ENCODE results near the gene ALK.

Gene ALK

DNA sequence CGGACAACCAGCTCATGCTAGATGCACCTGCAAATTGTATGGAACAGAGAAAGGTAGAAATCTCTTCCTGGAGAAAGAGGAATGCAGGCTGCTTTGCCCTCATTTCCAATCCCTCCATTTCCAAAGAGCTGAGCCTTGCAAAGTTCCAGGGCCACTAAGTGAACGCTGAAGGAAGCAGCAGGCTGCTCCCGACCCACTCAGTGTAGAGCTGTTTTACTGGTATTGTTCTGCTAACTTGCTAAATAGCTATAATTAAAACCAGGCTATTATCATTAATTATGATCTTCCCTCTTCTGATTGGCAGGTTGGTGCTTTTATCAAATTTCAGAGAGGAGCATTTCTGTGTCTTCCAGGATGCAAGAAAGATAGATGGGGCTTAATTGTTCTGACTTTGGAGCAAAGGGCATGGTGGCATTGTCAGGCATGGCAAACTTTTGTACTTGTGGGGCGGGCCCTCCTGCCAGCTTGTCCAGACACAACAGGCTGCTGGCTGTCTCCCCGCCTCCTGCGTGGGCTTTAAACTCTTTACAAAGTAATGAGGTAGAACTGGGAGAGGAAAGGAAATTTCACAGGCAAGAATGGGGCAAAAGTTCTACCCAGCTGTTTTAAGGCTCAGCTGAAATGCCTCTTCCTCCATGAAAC, 40.2 kb downstream of the ALK start:
- TF ChIP-seq, protein P1, sequence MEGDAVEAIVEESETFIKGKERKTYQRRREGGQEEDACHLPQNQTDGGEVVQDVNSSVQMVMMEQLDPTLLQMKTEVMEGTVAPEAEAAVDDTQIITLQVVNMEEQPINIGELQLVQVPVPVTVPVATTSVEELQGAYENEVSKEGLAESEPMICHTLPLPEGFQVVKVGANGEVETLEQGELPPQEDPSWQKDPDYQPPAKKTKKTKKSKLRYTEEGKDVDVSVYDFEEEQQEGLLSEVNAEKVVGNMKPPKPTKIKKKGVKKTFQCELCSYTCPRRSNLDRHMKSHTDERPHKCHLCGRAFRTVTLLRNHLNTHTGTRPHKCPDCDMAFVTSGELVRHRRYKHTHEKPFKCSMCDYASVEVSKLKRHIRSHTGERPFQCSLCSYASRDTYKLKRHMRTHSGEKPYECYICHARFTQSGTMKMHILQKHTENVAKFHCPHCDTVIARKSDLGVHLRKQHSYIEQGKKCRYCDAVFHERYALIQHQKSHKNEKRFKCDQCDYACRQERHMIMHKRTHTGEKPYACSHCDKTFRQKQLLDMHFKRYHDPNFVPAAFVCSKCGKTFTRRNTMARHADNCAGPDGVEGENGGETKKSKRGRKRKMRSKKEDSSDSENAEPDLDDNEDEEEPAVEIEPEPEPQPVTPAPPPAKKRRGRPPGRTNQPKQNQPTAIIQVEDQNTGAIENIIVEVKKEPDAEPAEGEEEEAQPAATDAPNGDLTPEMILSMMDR (conservative IDR thresholded peaks at IDR 0.05), result no peak
- no peak for TF ChIP-seq ZFX (IDR thresholded peaks at IDR 0.05)
- no peak overlapping the region for H3K27ac ChIP-seq

DNA sequence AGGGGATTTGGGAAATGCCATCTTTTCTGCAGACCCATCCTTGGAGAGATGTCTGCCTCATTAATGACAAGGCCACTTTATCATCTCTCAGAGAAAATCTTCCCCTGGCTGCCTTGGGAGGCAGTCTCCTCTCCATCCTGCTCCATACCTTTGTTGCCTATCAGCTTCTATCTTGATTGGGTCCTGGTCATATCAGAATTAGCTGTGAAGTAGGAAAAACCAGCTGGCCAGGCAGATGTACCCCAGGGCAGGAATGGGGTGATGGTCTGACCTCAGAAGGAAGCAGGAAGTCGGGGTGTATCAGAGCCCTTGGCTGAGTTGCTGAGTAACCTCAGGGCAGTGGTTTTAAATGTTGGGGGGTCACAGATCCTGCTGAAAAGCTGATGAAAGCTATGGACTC, 41.3 kb downstream of the ALK start:
- TF ChIP-seq, protein P1 (conservative IDR thresholded peaks at IDR 0.05), result no peak
- no peak overlapping the region for H3K27ac ChIP-seq

DNA sequence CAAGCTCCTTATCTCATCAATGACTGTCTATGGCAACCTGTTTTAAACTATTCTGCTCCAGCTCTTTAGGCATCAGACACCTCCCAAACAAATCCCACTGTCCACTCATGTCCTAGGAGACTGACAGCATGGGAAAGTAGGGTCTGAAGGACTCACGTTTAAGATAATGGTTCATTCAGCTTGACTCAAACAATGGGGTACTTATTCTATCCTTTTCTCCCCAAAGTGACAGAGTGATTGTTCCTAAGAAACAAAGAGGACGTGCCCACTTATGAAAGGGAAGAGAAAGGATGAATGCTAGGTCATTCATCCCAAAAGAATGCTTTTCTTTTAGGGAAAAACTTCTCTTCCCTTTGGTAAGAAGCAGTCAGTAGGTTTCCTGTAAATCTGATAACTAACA, 41.9 kb downstream of the ALK start:
- no peak overlapping the region; the same call in 1 of the 2 replicates for H3K27ac ChIP-seq
- TF ChIP-seq, protein P1 (conservative IDR thresholded peaks at IDR 0.05), result no peak
- TF ChIP-seq ZFX (IDR thresholded peaks at IDR 0.05), result no peak

DNA sequence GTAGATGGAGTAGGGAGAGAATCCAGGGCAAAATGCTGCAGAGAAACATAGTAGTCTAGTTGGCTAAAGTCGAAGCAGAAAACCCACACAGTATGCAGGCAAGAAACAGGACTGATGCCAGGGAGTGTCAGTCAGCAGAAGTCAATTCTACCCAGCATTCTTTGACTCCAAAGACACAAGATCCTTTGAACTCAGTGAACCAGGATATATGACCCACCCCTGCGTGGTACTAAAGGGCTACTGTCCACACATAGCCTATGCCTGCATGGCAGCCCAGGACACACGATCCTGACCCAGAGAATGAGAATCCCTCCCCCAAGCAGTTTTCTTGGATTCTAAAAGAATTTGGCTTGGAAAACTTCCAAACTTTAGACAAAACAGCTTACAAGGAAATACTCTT, 42.5 kb downstream of the ALK start:
- H3K27ac ChIP-seq, result no peak overlapping the region; the same call in 1 of the 2 replicates
- TF ChIP-seq ZFX (IDR thresholded peaks at IDR 0.05), result no peak
- TF ChIP-seq, protein P1 (conservative IDR thresholded peaks at IDR 0.05), result no peak

DNA sequence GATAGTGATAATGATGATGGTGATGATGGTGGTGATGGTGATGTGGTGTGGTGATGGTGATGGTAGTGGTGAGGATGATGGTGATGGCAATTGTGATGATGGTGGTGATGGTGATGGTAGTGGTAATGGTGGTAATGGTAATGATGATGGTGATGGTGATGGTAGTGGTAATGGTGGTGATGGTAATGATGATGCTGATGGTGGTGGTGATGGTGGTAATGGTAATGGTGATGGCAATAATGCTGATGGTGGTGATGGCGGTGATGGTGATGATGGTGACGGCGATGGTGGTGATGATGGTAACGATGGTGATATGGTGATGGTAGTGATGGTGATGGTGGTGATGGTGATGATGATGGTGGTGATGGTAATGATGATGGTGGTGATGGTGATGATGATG, 45.0 kb downstream of the ALK start:
- no peak overlapping the region for H3K27ac ChIP-seq
- no peak for TF ChIP-seq ZFX (IDR thresholded peaks at IDR 0.05)
- TF ChIP-seq, protein P1 (conservative IDR thresholded peaks at IDR 0.05), result no peak

DNA sequence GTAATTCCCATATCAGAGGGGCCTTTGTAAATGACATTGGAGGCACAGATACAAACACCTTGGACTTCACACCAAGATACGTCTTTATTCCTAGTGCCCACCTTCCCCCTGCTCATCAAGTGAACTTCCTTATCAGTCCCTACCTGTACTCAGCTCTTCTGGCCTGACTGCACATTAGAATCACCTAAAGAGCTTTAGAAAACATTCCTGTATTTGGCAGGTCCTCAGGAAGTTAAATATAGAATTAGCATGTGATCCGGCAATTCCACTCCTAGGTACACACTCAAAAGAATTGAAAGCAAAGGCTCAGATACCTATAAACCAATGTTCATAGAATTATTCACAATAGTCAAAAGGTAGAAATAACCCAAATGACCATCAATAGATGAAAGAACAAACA, 46.6 kb downstream of the ALK start:
- H3K27ac ChIP-seq, result no peak overlapping the region
- TF ChIP-seq, protein P1 (conservative IDR thresholded peaks at IDR 0.05), result no peak
- no peak for TF ChIP-seq ZFX (IDR thresholded peaks at IDR 0.05)

DNA sequence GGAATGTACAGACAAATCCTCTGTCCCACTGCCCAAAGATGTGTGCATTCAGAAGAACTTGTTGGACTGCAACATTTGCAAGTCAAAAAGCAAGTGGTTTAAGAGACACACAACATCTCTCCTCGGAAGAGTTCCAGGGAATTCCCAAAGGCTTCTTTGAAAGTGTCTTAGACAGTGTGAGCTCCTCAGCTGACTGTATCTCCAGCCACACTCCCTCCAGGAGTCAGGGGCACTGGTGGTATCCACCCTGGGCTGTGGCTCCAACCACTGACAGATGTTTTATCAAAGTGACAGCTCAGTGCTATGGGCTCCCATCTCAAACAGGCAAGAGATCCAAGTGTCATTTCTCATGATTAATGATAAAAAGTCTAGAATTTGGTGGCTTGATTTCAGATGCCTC, 48.5 kb downstream of the ALK start:
- H3K27ac ChIP-seq, result no peak overlapping the region
- TF ChIP-seq, protein P1 (conservative IDR thresholded peaks at IDR 0.05), result no peak
- no peak for TF ChIP-seq ZFX (IDR thresholded peaks at IDR 0.05)
